A673 (cell line): Measurements from ENCODE around the gene TXNRD2. TPM values are rescaled to one million over a fixed set of nuclear protein-coding genes. Genes with fewer than 3 reads are reported as not detected.

ENCODE experiments used
- BruUV-seq: library from RNA; stranded (reverse); fragments of 400-500 nt; replicated peaks from 2 replicates; lab custom pipeline; 2021; lab: Mats Ljungman, UMichigan
- CTCF ChIA-PET: fragments of 300-600 bp; sonication (Branson Sonifier 250); formaldehyde crosslinking; loops from one replicate; lab custom pipeline; 2022; ENCODE audit warnings: antibody characterized with exemption; lab: Charles Lee
- POLR2A ChIA-PET: fragments of 300-600 bp; sonication (Branson Sonifier 250); formaldehyde crosslinking; loops from one replicate; lab custom pipeline; 2022; ENCODE audit warnings: antibody characterized with exemption; ENCODE audit not compliant: low non-redundant PET; lab: Charles Lee
- DNase-seq: peaks from one replicate; pipeline ENCODE4 v3.0.0-alpha.2; 2015; ENCODE audit warnings: low spot score
- H3K27ac ChIP-seq: fragments of 200-600 bp; sonication (generic); 2 replicates; pipeline ENCODE4 v1.5.1; 2016; ENCODE audit warnings: mixed run types, low read depth, mild to moderate bottlenecking, mixed read lengths, antibody characterized with exemption, low read length; ENCODE audit not compliant: poor library complexity, severe bottlenecking
- H3K27me3 ChIP-seq: fragments of 200-600 bp; sonication (generic); replicated peaks from 2 replicates; pipeline ENCODE4 v1.6.1; 2017; ENCODE audit warnings: mixed run types, low read depth, mild to moderate bottlenecking, mixed read lengths, antibody characterized with exemption, low read length; ENCODE audit not compliant: insufficient read depth, poor library complexity
- H3K36me3 ChIP-seq: fragments of 200-600 bp; sonication (generic); 2 replicates; pipeline ENCODE4 v1.6.1; 2016; ENCODE audit warnings: mixed run types, mild to moderate bottlenecking, mixed read lengths, antibody characterized with exemption, low read length; ENCODE audit not compliant: insufficient read depth, poor library complexity, severe bottlenecking
- H3K4me1 ChIP-seq: fragments of 200-600 bp; sonication (generic); 2 replicates; pipeline ENCODE4 v1.6.1; 2017; ENCODE audit warnings: mixed run types, mild to moderate bottlenecking, mixed read lengths, antibody characterized with exemption, low read length; ENCODE audit not compliant: insufficient read depth, poor library complexity, severe bottlenecking
- H3K4me3 ChIP-seq: fragments of 200-600 bp; sonication (generic); 2 replicates; pipeline ENCODE4 v1.5.1; 2016; ENCODE audit warnings: low read depth, mixed run types, mild to moderate bottlenecking, mixed read lengths, low read length; ENCODE audit not compliant: poor library complexity, severe bottlenecking
- H3K9me3 ChIP-seq: fragments of 200-600 bp; sonication (generic); 2 replicates; pipeline ENCODE4 v1.6.1; 2016; ENCODE audit warnings: mixed run types, low read depth, mild to moderate bottlenecking, mixed read lengths, antibody characterized with exemption, low read length; ENCODE audit not compliant: poor library complexity, severe bottlenecking
- EZH2 ChIP-seq: fragments of 200-600 bp; sonication (generic); IDR thresholded peaks from 2 replicates; pipeline ENCODE4 v1.6.1; 2017; ENCODE audit warnings: borderline replicate concordance, low read depth, mild to moderate bottlenecking, mixed read lengths, antibody characterized with exemption, low read length; ENCODE audit not compliant: poor library complexity, severe bottlenecking
- intact Hi-C: fragments of 100-400 bp; cut with micrococcal nuclease; formaldehyde crosslinking; loops from one replicate; pipeline ENCODE4 v1.10.0; 2022; ENCODE audit not compliant: unreplicated experiment
- total RNA-seq: library from RNA; stranded (reverse); gene quantifications from 2 replicates; pipeline ENCODE4 v1.2.3, GENCODE V29; 2021
- TF ChIP-seq, protein P1 (sequence below): fragments of 300-800, 200-600 bp; sonication (generic); conservative IDR thresholded peaks from 2 replicates; pipeline ENCODE4 v1.5.1; 2017; ENCODE audit warnings: low read depth, mild to moderate bottlenecking, antibody characterized with exemption, low read length, moderate library complexity, mixed read lengths

Gene TXNRD2
- total RNA-seq, 1 experiment from 2014 or later, result 32.6 TPM

DNA sequence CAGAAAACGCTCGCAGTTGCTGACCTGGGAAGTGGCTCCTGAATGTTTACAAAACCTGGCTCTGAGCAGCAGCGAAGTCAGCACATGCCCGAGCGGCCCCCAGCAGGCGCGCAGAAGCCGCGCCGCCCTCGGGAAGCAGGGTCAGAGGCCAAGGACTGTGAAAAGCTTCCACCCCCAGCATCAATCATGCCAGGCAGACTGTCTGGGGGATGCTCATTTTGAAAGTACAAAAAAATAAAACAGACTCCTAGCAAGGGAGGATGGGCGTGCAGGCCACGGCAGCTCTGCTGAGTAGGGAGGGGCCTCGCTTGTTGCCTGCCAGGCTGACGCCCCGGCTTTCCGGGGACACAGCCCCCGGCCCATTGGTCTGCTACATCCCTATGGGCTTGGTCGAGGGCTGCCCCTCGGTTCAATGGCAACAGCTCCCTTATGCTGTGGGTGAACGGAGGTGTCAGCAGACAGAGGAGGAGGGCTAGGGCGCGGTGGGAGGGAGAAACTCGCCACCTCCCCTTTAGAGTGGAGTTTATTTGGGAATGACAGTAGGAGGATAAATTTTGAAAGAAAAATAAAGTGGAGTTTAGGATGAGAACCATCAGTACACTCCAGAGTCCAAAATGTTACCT, 49.2 kb downstream of the TXNRD2 start:
- Histone ChIP-seq H3K27ac (peak overlapping the region; percentile 82), H3K27me3 (no peaks in the 10 kb centered on the region), H3K9me3 (no peaks in the 10 kb centered on the region), H3K4me1 (peaks cover 46% of the 10 kb centered on the region), H3K4me3 (no peak overlapping the region), H3K36me3 (no peaks in the 10 kb centered on the region)
- ChIA-PET CTCF (interaction anchor here (0.5 kb wide), 1 partner anchor 157 kb away, joined by 7 read pairs; no protein-coding TSS in a partner anchor), POLR2A (no interaction called here)
- intact Hi-C loops, result no loop called here
- no TSS peak for BruUV-seq
- DNase-seq, result no peak
- TF ChIP-seq EZH2, result no peak
- TF ChIP-seq, protein P1, sequence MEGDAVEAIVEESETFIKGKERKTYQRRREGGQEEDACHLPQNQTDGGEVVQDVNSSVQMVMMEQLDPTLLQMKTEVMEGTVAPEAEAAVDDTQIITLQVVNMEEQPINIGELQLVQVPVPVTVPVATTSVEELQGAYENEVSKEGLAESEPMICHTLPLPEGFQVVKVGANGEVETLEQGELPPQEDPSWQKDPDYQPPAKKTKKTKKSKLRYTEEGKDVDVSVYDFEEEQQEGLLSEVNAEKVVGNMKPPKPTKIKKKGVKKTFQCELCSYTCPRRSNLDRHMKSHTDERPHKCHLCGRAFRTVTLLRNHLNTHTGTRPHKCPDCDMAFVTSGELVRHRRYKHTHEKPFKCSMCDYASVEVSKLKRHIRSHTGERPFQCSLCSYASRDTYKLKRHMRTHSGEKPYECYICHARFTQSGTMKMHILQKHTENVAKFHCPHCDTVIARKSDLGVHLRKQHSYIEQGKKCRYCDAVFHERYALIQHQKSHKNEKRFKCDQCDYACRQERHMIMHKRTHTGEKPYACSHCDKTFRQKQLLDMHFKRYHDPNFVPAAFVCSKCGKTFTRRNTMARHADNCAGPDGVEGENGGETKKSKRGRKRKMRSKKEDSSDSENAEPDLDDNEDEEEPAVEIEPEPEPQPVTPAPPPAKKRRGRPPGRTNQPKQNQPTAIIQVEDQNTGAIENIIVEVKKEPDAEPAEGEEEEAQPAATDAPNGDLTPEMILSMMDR, result no peak

DNA sequence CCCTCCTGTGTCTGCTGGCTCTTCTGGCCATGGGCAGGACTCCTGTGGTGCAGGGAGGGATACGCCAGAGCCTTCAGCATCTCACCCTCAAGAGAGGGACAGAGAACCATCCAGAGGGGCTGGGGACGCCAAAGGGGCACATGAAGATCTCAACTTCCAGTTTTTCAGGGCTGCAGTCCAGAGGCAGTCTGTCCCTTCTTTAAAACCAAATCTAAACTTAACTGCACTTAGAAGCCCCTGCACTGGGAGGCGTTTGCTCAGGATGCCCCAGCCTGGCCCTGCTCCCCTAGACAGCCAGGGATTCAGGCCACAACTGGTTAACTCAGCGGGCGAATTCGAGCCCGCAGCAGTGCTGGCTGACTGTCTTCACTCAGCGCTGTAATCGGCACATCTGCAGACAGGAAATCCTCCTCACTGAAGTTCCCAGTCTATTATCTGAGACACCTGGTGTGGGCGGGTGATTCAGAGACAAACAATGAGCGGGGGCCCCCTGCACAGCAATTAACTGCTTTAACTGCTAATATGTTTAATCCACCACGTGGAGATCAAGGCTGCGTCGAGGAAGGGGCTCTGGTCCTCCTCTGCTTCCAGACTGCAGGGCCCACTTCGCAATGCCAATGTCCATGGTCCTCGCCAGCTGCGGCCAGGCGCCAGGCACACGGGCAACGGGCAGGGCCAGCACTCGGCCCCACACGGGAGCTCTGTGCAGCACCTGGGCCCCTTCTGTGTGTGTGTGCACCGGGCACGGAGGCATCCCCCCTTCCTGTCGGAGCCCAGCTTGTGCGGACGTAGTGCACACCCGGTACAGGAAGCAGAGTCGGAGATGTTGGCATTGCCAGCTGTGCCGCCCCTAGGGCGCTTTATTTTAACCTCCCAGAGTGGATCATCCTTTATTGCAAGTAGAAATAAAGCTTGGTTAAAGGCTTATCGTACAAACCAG, 50.0 kb downstream of the TXNRD2 start:
- Histone ChIP-seq H3K27ac (peak overlapping the region; percentile 82), H3K36me3 (no peaks in the 10 kb centered on the region), H3K27me3 (no peaks in the 10 kb centered on the region), H3K4me3 (no peak overlapping the region), H3K9me3 (no peaks in the 10 kb centered on the region), H3K4me1 (peaks cover 54% of the 10 kb centered on the region)
- DNase-seq, result peak; percentile 98
- CTCF ChIA-PET, result interaction anchor here (0.5 kb wide), 1 partner anchor 156 kb away, joined by 7 read pairs; no protein-coding TSS in a partner anchor
- intact Hi-C loops, result no loop called here
- no TSS peak for BruUV-seq
- POLR2A ChIA-PET, result no interaction called here
- TF ChIP-seq EZH2, result no peak
- TF ChIP-seq, protein P1, result peak; percentile 1; the same call in 1 of the 2 replicates

DNA sequence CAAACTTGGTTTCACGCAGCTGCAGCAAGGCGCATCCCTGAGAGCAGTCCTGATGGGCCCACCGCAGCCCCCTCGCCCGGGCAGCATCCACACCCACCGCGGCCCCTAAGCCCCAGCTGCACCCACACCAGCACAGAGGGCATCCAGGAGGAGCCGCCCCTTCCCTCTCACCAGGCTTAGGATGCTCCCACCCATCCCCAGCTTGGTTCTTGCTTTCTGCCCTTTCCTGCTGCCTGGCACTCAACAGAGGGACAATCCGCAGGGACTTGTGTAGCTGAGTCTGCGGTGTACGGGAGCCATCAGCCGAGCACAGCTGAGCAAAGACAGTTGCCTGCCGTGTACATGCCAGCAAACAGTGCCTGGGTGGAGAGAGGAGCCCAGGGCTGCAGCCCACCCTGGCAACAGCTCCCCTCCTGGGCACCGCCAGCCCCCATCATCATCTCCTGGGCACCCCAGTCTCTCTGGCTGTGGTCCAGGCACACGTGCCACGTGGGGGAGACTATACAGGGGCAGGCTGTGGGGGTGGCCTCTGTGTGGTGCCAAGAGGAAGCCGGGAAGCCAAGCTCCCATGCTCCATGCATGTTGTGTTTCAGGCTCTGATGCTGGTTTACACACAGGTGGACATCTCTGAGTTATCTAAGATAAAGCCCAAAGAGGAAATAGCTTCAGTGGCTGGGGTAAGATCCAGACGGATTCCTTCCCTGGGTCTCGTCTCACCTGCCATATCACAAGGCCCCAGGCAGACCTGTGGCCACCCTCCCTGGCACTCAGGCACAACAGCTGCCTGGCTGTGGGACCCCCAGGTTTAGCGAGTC, 50.9 kb downstream of the TXNRD2 start:
- Histone ChIP-seq H3K27me3 (no peaks in the 10 kb centered on the region), H3K36me3 (no peaks in the 10 kb centered on the region), H3K4me3 (no peak overlapping the region), H3K27ac (peak overlapping the region; percentile 82), H3K9me3 (no peaks in the 10 kb centered on the region), H3K4me1 (peaks cover 62% of the 10 kb centered on the region)
- ChIA-PET CTCF (interaction anchor here (0.6 kb wide), 1 partner anchor 26 kb away, joined by 5 read pairs; no protein-coding TSS in a partner anchor), POLR2A (no interaction called here)
- BruUV-seq, result no TSS peak
- intact Hi-C loops, result no loop called here
- TF ChIP-seq EZH2, result no peak
- TF ChIP-seq, protein P1, result no peak
- DNase-seq, result peak; percentile 48
